ENCODE data around the gene ARL8B. TPM values are rescaled to one million over a fixed set of nuclear protein-coding genes. Genes with fewer than 3 reads are reported as not detected.
A peak's percentile ranks its signal among the peaks of the same experiment; 100 is the strongest.

ARL8B gene
- total RNA-seq, 1 experiment from 2014 or later: 54.0 TPM

GRCh38 chr3:5222283-5223005 is 100.4 kb downstream of the ARL8B start:
- no peaks in the 10 kb centered on the region for H3K27me3 ChIP-seq (replicated peaks; ENCODE audit: insufficient read depth, low read depth, low read length, poor library complexity)
- POLR2A ChIA-PET (ENCODE audit: low non-redundant PET): interaction anchor here (0.6 kb wide), 1 partner anchor 277 kb away, joined by 4 read pairs; no protein-coding TSS in a partner anchor
- H3K9me3 ChIP-seq (ENCODE audit: low read depth, low read length, poor library complexity, severe bottlenecking): no peaks in the 10 kb centered on the region
- H3K27ac ChIP-seq (ENCODE audit: low read depth, low read length, poor library complexity, severe bottlenecking): no peak overlapping the region
- no TSS peak for BruUV-seq (replicated peaks)
- H3K36me3 ChIP-seq (ENCODE audit: insufficient read depth, low read length, poor library complexity, severe bottlenecking): peaks cover 6% of the 10 kb centered on the region
- intact Hi-C loops (cut with micrococcal nuclease; ENCODE audit: unreplicated experiment): no loop called here
- no peaks in the 10 kb centered on the region for H3K4me1 ChIP-seq (ENCODE audit: insufficient read depth, low read length, poor library complexity, severe bottlenecking)
- TF ChIP-seq EZH2 (IDR thresholded peaks at IDR 0.05; ENCODE audit: borderline replicate concordance, low read depth, low read length, poor library complexity, severe bottlenecking): no peak
- TF ChIP-seq CTCF (conservative IDR thresholded peaks at IDR 0.05; ENCODE audit: low read depth, low read length): no peak
- CTCF ChIA-PET: no interaction called here
- no peak for DNase-seq (ENCODE audit: low spot score)
- H3K4me3 ChIP-seq (ENCODE audit: low read depth, low read length, poor library complexity, severe bottlenecking): no peak overlapping the region

DNA sequence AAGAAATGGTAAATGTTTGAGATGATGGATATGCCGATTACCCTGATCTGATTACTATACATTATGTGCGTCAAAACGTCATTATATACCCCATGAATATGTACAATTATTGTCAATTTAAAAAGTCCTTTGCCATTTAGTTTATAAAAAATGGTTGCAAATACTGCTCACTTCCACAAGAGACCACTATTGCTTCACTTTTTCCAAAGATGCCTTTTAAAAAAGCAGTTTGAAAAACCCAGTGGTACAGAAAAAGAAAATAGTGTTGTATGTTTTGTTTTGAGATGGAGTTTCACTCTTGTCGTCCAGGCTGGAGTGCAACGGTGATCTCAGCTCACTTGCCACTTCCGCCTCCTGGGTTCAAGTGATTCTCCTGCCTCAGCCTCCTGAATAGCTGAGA is 104.7 kb downstream of the ARL8B start:
- H3K36me3 ChIP-seq (ENCODE audit: insufficient read depth, low read length, poor library complexity, severe bottlenecking): no peaks in the 10 kb centered on the region
- BruUV-seq (replicated peaks): no TSS peak
- POLR2A ChIA-PET (ENCODE audit: low non-redundant PET): no interaction called here

GRCh38 chr3:5227812-5228211 is 105.7 kb downstream of the ARL8B start:
- no peaks in the 10 kb centered on the region for H3K27me3 ChIP-seq (replicated peaks; ENCODE audit: insufficient read depth, low read depth, low read length, poor library complexity)
- no peaks in the 10 kb centered on the region for H3K9me3 ChIP-seq (ENCODE audit: low read depth, low read length, poor library complexity, severe bottlenecking)
- no peaks in the 10 kb centered on the region for H3K36me3 ChIP-seq (ENCODE audit: insufficient read depth, low read length, poor library complexity, severe bottlenecking)
- CTCF ChIA-PET: no interaction called here
- no TSS peak for BruUV-seq (replicated peaks)
- DNase-seq (ENCODE audit: low spot score): no peak
- H3K4me3 ChIP-seq (ENCODE audit: low read depth, low read length, poor library complexity, severe bottlenecking): no peak overlapping the region
- TF ChIP-seq EZH2 (IDR thresholded peaks at IDR 0.05; ENCODE audit: borderline replicate concordance, low read depth, low read length, poor library complexity, severe bottlenecking): no peak
- no peak for TF ChIP-seq CTCF (conservative IDR thresholded peaks at IDR 0.05; ENCODE audit: low read depth, low read length)
- POLR2A ChIA-PET (ENCODE audit: low non-redundant PET): no interaction called here
- H3K27ac ChIP-seq (ENCODE audit: low read depth, low read length, poor library complexity, severe bottlenecking): no peak overlapping the region
- intact Hi-C loops (cut with micrococcal nuclease; ENCODE audit: unreplicated experiment): loop anchor here (2.0 kb wide), 1 partner anchor 1571 kb away; no protein-coding TSS in a partner anchor
- H3K4me1 ChIP-seq (ENCODE audit: insufficient read depth, low read length, poor library complexity, severe bottlenecking): no peaks in the 10 kb centered on the region

More for the DNA sequence above, 104.7 kb downstream of the ARL8B start:
- intact Hi-C loops (cut with micrococcal nuclease; ENCODE audit: unreplicated experiment): loop anchor here (2.0 kb wide), 1 partner anchor 1572 kb away; no protein-coding TSS in a partner anchor
- CTCF ChIA-PET: no interaction called here
- Histone ChIP-seq H3K27me3 (replicated peaks; ENCODE audit: insufficient read depth, low read depth, low read length, poor library complexity) (no peaks in the 10 kb centered on the region), H3K9me3 (ENCODE audit: low read depth, low read length, poor library complexity, severe bottlenecking) (no peaks in the 10 kb centered on the region), H3K27ac (ENCODE audit: low read depth, low read length, poor library complexity, severe bottlenecking) (no peak overlapping the region), H3K4me3 (ENCODE audit: low read depth, low read length, poor library complexity, severe bottlenecking) (no peak overlapping the region), H3K4me1 (ENCODE audit: insufficient read depth, low read length, poor library complexity, severe bottlenecking) (no peaks in the 10 kb centered on the region)
- peak; percentile 55 for TF ChIP-seq CTCF (conservative IDR thresholded peaks at IDR 0.05; ENCODE audit: low read depth, low read length)
- no peak for TF ChIP-seq EZH2 (IDR thresholded peaks at IDR 0.05; ENCODE audit: borderline replicate concordance, low read depth, low read length, poor library complexity, severe bottlenecking)
- DNase-seq (ENCODE audit: low spot score): peak; percentile 51
